Testis (tissue), 3 donors: ENCODE results near the gene PITX3. TPM values are rescaled to one million over a fixed set of nuclear protein-coding genes. Genes with fewer than 3 reads are reported as not detected.

ENCODE experiments used
- DNase-seq: peaks from one replicate; pipeline ENCODE4 v3.0.0-alpha.2; 2019
- H3K27ac ChIP-seq, 2 donors: fragments of 200-600 bp; sonication (generic); one replicate each; pipeline ENCODE4 v1.5.1; 2019
- H3K27me3 ChIP-seq: fragments of 200-600 bp; sonication (generic); one replicate; pipeline ENCODE4 v1.5.1; 2019
- H3K36me3 ChIP-seq: fragments of 200-600 bp; sonication (generic); one replicate; pipeline ENCODE4 v1.5.1; 2017; ENCODE audit warnings: low read depth; ENCODE audit errors: missing control alignments
- H3K4me1 ChIP-seq: fragments of 200-600 bp; sonication (generic); one replicate; pipeline ENCODE4 v1.5.1; 2019
- H3K4me3 ChIP-seq, 2 donors: fragments of 200-600 bp; sonication (generic); one replicate each; pipeline ENCODE4 v1.5.1; 2017 to 2019
- H3K9me3 ChIP-seq: fragments of 200-600 bp; sonication (generic); one replicate; pipeline ENCODE4 v1.5.1; 2017
- POLR2A ChIP-seq: fragments of 450-650 bp; IDR thresholded peaks from one replicate; pipeline ENCODE4 v1.6.1; 2017; ENCODE audit warnings: antibody characterized with exemption, mild to moderate bottlenecking, moderate library complexity
- WGBS, 2 donors: methylation state at CpG; one replicate each; pipeline ENCODE4 v1.1.5; 2018; 5-methylcytosine and 5-hydroxymethylcytosine counted together
- intact Hi-C: fragments of 100-400 bp; cut with DNase I; formaldehyde crosslinking; loops from one replicate; pipeline ENCODE4 v1.15.1; 2023; ENCODE audit warnings: low total_unique reads
- polyA plus RNA-seq: library from polyadenylated mRNA; stranded (reverse); fragments of 350-450 nt; fragmentation: Illumina TruSeq; extraction: RNeasy Lipid Tissue Mini Kit (QIAGEN cat#74804); gene quantifications from one replicate; pipeline ENCODE4 v1.2.3, GENCODE V29; 2014; ENCODE audit warnings: low read depth, low replicate concordance; ENCODE audit not compliant: insufficient read depth
- total RNA-seq, 2 donors: library from RNA; depleted of rRNA; stranded (reverse); fragments of >200 nt; gene quantifications; one replicate each; pipeline ENCODE4 v1.2.3, GENCODE V29; 2016
- TF ChIP-seq, protein P1 (sequence below), 3 experiments: fragments of 450-650 bp in 2 of 3; fragments of 200-600 bp in 1 of 3; sonication (generic) in 1 of 3; IDR thresholded peaks; one replicate each; pipeline ENCODE4 v1.5.1; 2016 to 2019; ENCODE audit warnings: antibody characterized with exemption in 3 of 3, mild to moderate bottlenecking in 2 of 3, moderate library complexity in 1 of 3

PITX3 gene
- total and polyA plus RNA-seq, 3 donors from 2014 or later, result 0.55 to 0.74 (median 0.69) TPM

DNA sequence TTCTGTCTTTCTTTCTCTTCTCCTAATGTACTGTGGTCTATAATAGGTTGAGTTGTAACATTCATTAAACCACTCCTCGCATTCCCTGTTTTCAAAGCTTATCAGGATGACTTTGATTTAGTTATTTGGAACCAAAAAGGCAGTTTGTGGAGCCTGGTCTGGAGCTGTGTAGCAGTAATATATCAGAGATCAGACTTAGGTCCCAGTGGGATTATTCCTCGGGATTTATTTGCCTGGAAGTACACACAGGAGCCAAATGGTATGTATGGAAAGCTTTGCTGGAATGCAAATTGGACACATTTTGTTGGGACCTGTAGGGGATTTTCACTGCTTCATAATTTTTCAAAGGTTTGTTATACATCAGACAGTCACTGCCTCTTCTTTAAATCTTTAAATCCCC lies 44.9 kb upstream of the PITX3 start:
- H3K36me3 ChIP-seq, result no peaks in the 10 kb centered on the region
- DNase-seq, result no peak
- TF ChIP-seq, protein P1, sequence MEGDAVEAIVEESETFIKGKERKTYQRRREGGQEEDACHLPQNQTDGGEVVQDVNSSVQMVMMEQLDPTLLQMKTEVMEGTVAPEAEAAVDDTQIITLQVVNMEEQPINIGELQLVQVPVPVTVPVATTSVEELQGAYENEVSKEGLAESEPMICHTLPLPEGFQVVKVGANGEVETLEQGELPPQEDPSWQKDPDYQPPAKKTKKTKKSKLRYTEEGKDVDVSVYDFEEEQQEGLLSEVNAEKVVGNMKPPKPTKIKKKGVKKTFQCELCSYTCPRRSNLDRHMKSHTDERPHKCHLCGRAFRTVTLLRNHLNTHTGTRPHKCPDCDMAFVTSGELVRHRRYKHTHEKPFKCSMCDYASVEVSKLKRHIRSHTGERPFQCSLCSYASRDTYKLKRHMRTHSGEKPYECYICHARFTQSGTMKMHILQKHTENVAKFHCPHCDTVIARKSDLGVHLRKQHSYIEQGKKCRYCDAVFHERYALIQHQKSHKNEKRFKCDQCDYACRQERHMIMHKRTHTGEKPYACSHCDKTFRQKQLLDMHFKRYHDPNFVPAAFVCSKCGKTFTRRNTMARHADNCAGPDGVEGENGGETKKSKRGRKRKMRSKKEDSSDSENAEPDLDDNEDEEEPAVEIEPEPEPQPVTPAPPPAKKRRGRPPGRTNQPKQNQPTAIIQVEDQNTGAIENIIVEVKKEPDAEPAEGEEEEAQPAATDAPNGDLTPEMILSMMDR (IDR thresholded peaks at IDR 0.05), result no peak
- TF ChIP-seq POLR2A, result no peak
- H3K4me1 ChIP-seq, result no peaks in the 10 kb centered on the region
- intact Hi-C loops, result no loop called here
- WGBS, 2 donors, result 50 to 55% methylated on average over 2 of the region's 2 CpGs
- no peak overlapping the region for H3K4me3 ChIP-seq
- no peak overlapping the region for H3K27ac ChIP-seq
- no peaks in the 10 kb centered on the region for H3K9me3 ChIP-seq
- no peaks in the 10 kb centered on the region for H3K27me3 ChIP-seq

DNA sequence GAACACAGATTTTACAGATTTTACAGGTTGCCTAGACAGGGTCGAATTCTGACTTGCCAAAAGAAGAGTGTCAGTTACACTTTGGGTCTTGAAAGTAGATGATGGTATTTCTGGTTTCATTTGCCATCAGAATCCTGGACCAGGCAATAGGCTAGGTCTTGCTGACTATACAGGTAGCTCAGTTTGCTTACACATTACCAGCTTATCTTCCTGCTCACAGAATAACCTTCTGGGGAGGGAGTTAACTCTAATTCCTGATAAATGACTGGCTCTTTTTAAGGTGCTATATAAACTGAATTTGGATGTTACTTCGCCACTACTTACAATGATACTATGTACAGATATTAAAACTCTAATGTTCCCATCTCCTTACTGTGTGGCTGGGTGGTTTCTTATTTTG lies 43.8 kb upstream of the PITX3 start:
- WGBS, 2 donors, result 88 to 93% methylated on average over 2 of the region's 2 CpGs
- no peaks in the 10 kb centered on the region for H3K27me3 ChIP-seq
- TF ChIP-seq POLR2A, result no peak
- TF ChIP-seq, protein P1 (IDR thresholded peaks at IDR 0.05), result no peak
- no peak for DNase-seq
- H3K36me3 ChIP-seq, result no peaks in the 10 kb centered on the region
- peaks cover 8% of the 10 kb centered on the region for H3K4me1 ChIP-seq
- no peak overlapping the region for H3K4me3 ChIP-seq
- no peak overlapping the region for H3K27ac ChIP-seq
- H3K9me3 ChIP-seq, result no peaks in the 10 kb centered on the region
- intact Hi-C loops, result no loop called here

DNA sequence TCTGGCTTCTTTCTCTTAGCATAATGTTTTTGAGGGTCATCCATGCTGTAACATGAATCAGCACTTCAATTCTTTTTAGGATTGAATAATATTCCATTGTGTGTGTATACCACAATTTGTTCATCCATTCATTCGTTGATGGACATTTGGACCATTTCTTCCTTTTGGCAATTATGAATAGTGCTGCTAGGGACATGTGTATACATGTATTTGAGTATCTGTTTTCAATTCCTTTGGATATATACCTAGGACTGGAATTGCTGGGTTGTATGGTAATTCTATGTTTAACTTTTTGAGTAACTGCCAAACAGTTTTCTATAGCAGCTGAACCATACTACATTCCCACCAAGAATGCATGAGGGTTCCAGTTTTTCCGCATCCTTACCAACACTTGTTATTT lies 43.2 kb upstream of the PITX3 start:
- no peak for DNase-seq
- no peaks in the 10 kb centered on the region for H3K9me3 ChIP-seq
- 96 to 97% methylated on average over 2 of the region's 2 CpGs for WGBS, 2 donors
- H3K4me3 ChIP-seq, result no peak overlapping the region
- H3K27ac ChIP-seq, result no peak overlapping the region
- H3K4me1 ChIP-seq, result peaks cover 8% of the 10 kb centered on the region
- TF ChIP-seq POLR2A, result no peak
- TF ChIP-seq, protein P1 (IDR thresholded peaks at IDR 0.05), result no peak
- intact Hi-C loops, result no loop called here
- no peaks in the 10 kb centered on the region for H3K36me3 ChIP-seq
- no peaks in the 10 kb centered on the region for H3K27me3 ChIP-seq

DNA sequence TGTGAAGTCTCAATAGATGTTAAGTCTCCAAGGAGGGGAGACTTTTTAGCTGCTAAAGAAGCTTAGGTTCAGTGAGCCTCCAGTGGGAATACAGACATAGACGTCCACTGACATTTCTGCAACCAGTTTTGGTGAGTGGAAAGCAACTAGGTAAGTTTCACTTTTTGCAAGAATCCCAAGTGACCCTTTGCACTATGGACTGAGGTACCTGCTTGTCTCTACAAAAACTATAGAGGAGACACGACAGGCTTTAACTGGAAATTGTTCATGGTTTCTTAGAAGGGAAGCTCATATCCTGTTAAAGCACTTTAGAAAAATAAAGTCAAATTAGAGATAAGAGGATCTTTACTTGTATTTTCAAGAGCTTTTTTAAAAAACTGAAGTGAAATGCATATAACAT lies 42.6 kb upstream of the PITX3 start:
- TF ChIP-seq, protein P1 (IDR thresholded peaks at IDR 0.05), result no peak
- TF ChIP-seq POLR2A, result no peak
- Histone ChIP-seq H3K4me1 (peaks cover 8% of the 10 kb centered on the region), H3K27ac (no peak overlapping the region), H3K4me3 (no peak overlapping the region), H3K9me3 (no peaks in the 10 kb centered on the region), H3K36me3 (no peaks in the 10 kb centered on the region), H3K27me3 (no peaks in the 10 kb centered on the region)
- intact Hi-C loops, result no loop called here
- 61 to 65% methylated on average over 2 of the region's 2 CpGs for whole genome bisulfite sequencing, 2 donors
- DNase-seq, result no peak

DNA sequence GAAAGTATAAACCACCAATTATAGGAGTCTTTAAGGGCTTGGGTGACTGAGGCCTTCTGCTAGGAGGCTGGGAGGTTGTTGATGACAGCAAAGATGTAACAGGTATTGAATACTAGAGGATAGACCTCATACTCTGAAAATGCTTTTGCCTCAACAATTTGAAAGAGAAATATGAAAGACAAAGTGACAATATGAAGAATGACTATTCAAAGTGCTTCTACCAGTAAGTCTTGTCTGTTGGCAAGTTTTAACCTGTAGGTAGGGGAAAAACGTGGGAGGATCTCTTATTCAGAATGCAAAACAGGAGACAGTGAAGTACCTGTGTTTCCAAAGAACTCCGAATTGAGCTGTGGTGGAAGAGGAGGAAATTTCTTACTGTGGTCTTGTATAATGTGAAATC lies 42.2 kb upstream of the PITX3 start:
- Histone ChIP-seq H3K4me3 (no peak overlapping the region), H3K4me1 (peaks cover 8% of the 10 kb centered on the region), H3K27me3 (no peaks in the 10 kb centered on the region), H3K36me3 (no peaks in the 10 kb centered on the region), H3K27ac (no peak overlapping the region), H3K9me3 (no peaks in the 10 kb centered on the region)
- 63 to 67% methylated on average over 2 of the region's 2 CpGs for WGBS, 2 donors
- intact Hi-C loops, result no loop called here
- TF ChIP-seq POLR2A, result no peak
- TF ChIP-seq, protein P1 (IDR thresholded peaks at IDR 0.05), result no peak
- no peak for DNase-seq
